Measurements from ENCODE around the gene TMPRSS3. TPM values are rescaled to one million over a fixed set of nuclear protein-coding genes. Genes with fewer than 3 reads are reported as not detected.

The TMPRSS3 gene
- total RNA-seq, 1 donor from 2014 or later = 4.1 TPM

GRCh38 chr21:42426424-42426823 lies 30.6 kb upstream of the TMPRSS3 start:
- H3K4me3 ChIP-seq (ENCODE audit: low read depth, low read length) = no peak overlapping the region
- DNase-seq (ENCODE audit: low read depth) = no peak
- TF ChIP-seq, protein P1, sequence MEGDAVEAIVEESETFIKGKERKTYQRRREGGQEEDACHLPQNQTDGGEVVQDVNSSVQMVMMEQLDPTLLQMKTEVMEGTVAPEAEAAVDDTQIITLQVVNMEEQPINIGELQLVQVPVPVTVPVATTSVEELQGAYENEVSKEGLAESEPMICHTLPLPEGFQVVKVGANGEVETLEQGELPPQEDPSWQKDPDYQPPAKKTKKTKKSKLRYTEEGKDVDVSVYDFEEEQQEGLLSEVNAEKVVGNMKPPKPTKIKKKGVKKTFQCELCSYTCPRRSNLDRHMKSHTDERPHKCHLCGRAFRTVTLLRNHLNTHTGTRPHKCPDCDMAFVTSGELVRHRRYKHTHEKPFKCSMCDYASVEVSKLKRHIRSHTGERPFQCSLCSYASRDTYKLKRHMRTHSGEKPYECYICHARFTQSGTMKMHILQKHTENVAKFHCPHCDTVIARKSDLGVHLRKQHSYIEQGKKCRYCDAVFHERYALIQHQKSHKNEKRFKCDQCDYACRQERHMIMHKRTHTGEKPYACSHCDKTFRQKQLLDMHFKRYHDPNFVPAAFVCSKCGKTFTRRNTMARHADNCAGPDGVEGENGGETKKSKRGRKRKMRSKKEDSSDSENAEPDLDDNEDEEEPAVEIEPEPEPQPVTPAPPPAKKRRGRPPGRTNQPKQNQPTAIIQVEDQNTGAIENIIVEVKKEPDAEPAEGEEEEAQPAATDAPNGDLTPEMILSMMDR (IDR thresholded peaks at IDR 0.05; ENCODE audit: insufficient read depth, low read length, poor library complexity, severe bottlenecking) = no peak
- H3K36me3 ChIP-seq (ENCODE audit: control insufficient read depth, insufficient read depth, low read length) = no peaks in the 10 kb centered on the region
- H3K27me3 ChIP-seq (ENCODE audit: control insufficient read depth, insufficient read depth, low read length) = peaks cover 9% of the 10 kb centered on the region

DNA sequence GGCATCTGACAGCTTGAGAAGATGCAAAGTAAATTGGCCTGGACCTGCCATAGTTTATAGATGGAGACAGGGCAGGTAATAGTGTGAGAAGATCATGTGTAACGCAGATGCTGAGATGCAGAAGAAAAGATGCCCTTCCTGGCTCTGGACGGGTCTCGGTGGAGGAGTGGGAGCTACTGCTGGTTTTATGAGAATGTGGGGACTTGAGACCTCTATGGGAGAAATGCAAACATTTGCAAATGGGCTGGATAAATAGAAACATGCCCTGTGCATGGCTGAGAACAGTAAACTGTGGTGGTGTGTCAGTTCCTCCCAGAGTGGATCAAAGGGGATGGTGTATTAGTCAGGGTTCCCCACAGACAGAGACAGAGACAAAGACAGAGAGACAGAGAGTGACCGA lies 29.7 kb upstream of the TMPRSS3 start:
- TF ChIP-seq, protein P1 (IDR thresholded peaks at IDR 0.05; ENCODE audit: insufficient read depth, low read length, poor library complexity, severe bottlenecking) = no peak
- Histone ChIP-seq H3K27me3 (ENCODE audit: control insufficient read depth, insufficient read depth, low read length) (peaks cover 11% of the 10 kb centered on the region), H3K4me3 (ENCODE audit: low read depth, low read length) (no peak overlapping the region), H3K36me3 (ENCODE audit: control insufficient read depth, insufficient read depth, low read length) (no peaks in the 10 kb centered on the region)
- DNase-seq (ENCODE audit: low read depth) = no peak

GRCh38 chr21:42424914-42425541 lies 29.2 kb upstream of the TMPRSS3 start:
- peaks cover 11% of the 10 kb centered on the region for H3K27me3 ChIP-seq (ENCODE audit: control insufficient read depth, insufficient read depth, low read length)
- no peak for DNase-seq (ENCODE audit: low read depth)
- no peaks in the 10 kb centered on the region for H3K36me3 ChIP-seq (ENCODE audit: control insufficient read depth, insufficient read depth, low read length)
- no peak overlapping the region for H3K4me3 ChIP-seq (ENCODE audit: low read depth, low read length)
- TF ChIP-seq, protein P1 (IDR thresholded peaks at IDR 0.05; ENCODE audit: insufficient read depth, low read length, poor library complexity, severe bottlenecking) = no peak

DNA sequence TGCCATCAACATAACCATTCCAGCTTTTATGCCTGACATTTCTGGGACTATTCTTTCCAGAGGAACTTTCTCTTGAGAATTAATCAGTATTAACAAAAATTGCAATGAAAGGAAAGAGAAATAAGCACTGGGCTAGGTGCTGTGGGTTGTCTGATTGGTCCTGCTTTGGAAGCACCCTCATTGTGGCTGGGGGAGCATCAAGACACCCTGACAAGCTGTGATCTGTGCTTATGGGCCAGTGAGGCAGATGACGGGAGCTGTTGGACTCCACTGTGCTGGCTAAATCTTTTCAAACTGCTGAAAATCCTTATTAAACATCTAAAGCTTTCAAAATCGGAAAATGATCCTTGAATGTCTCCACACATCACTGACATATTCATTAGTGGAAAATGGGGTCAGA lies 27.8 kb upstream of the TMPRSS3 start:
- Histone ChIP-seq H3K36me3 (ENCODE audit: control insufficient read depth, insufficient read depth, low read length) (no peaks in the 10 kb centered on the region), H3K27me3 (ENCODE audit: control insufficient read depth, insufficient read depth, low read length) (peaks cover 11% of the 10 kb centered on the region), H3K4me3 (ENCODE audit: low read depth, low read length) (no peak overlapping the region)
- no peak for DNase-seq (ENCODE audit: low read depth)
- TF ChIP-seq, protein P1 (IDR thresholded peaks at IDR 0.05; ENCODE audit: insufficient read depth, low read length, poor library complexity, severe bottlenecking) = no peak

- H3K4me3 ChIP-seq (ENCODE audit: low read depth, low read length) = no peak overlapping the region
- no peaks in the 10 kb centered on the region for H3K36me3 ChIP-seq (ENCODE audit: control insufficient read depth, insufficient read depth, low read length)
- peaks cover 11% of the 10 kb centered on the region for H3K27me3 ChIP-seq (ENCODE audit: control insufficient read depth, insufficient read depth, low read length)
- DNase-seq (ENCODE audit: low read depth) = no peak
- TF ChIP-seq, protein P1 (IDR thresholded peaks at IDR 0.05; ENCODE audit: insufficient read depth, low read length, poor library complexity, severe bottlenecking) = no peak
Observed at GRCh38 chr21:42423197-42423675, 27.4 kb upstream of the TMPRSS3 start.
